Measurements from ENCODE around the gene CYP2A7. TPM values are rescaled to one million over a fixed set of nuclear protein-coding genes. Genes with fewer than 3 reads are reported as not detected.
"Not testable (repeated sequence)": the region's sequence is repeated elsewhere in the genome, so short reads cannot be mapped to it uniquely, and the experiment has no call there.

The CYP2A7 gene
- polyA plus RNA-seq, 2 donors = 0.20 TPM; not detected in 1

GRCh38 chr19:40920300-40921004, 38.4 kb upstream of the CYP2A7 start:
- no peak overlapping the region for H3K4me3 ChIP-seq (ENCODE audit: low read depth in 1 of 2, low read length in 2 of 2)
- H3K27ac ChIP-seq (ENCODE audit: low read depth in 2 of 2, low read length in 1 of 2) = no peak overlapping the region
- H3K4me1 ChIP-seq (ENCODE audit: control insufficient read depth in 2 of 2, insufficient read depth in 2 of 2, low read length in 1 of 2) = no peaks in the 10 kb centered on the region
- no peaks in the 10 kb centered on the region for H3K9me3 ChIP-seq (ENCODE audit: control insufficient read depth in 2 of 2, insufficient read depth in 1 of 2, low read depth in 1 of 2, low read length in 1 of 2)
- no peaks in the 10 kb centered on the region for H3K36me3 ChIP-seq (ENCODE audit: control insufficient read depth in 2 of 2, insufficient read depth in 2 of 2, low read length in 1 of 2)
- WGBS, 2 donors = 79 to 95% methylated on average over 4 of the region's 4 CpGs
- no peaks in the 10 kb centered on the region for H3K27me3 ChIP-seq (ENCODE audit: control insufficient read depth in 1 of 2, insufficient read depth in 2 of 2, low read length in 2 of 2)

DNA sequence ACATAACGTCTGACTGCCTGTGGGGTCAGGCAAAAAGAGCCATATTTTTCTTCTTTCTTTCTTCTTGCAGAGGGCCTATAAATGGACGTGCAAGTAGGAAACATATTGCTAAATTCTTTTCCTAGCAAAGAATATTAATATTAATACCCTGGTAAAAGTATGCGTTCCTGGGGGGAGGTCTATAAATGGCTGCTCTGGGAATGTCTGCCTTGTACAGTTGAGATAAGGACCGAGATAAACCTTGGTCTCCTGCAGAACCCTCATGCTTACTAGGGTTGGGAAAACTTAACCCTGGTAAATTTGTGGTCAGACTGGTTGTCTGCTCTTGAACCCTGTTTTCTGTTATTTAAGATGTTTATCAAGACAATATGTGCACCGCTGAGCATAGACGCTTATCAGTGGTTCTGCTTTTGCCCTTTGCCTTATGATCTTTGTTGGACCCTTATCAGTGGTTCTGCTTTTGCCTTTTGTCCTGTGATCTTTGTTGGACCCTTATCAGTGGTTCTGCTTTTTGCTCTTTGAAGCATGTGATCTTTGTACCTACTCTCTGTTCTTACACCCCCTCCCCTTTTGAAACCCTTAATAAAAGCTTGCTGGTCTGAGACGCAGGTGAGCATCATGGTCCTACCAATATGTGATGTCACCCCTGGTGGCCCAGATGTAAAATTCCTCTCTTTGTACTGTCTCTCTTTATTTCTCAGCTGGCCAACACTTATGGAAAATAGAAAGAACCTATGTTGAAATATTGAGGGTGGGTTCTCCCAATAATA, 37.7 kb upstream of the CYP2A7 start:
- H3K27ac ChIP-seq (ENCODE audit: low read depth in 2 of 2, low read length in 1 of 2) = not testable (repeated sequence)
- WGBS, 2 donors = 74 to 80% methylated on average over 7 of the region's 7 CpGs

GRCh38 chr19:40918303-40918702, 36.3 kb upstream of the CYP2A7 start:
- 15 to 47% methylated on average over 2 of the region's 2 CpGs for WGBS, 2 donors
- H3K9me3 ChIP-seq (ENCODE audit: control insufficient read depth in 2 of 2, insufficient read depth in 1 of 2, low read depth in 1 of 2, low read length in 1 of 2); H3K36me3 ChIP-seq (ENCODE audit: control insufficient read depth in 2 of 2, insufficient read depth in 2 of 2, low read length in 1 of 2); H3K4me3 ChIP-seq (ENCODE audit: low read depth in 1 of 2, low read length in 2 of 2); H3K4me1 ChIP-seq (ENCODE audit: control insufficient read depth in 2 of 2, insufficient read depth in 2 of 2, low read length in 1 of 2); H3K27me3 ChIP-seq (ENCODE audit: control insufficient read depth in 1 of 2, insufficient read depth in 2 of 2, low read length in 2 of 2); H3K27ac ChIP-seq (ENCODE audit: low read depth in 2 of 2, low read length in 1 of 2): not testable (repeated sequence)

More for the DNA sequence above, 37.7 kb upstream of the CYP2A7 start:
- H3K9me3 ChIP-seq (ENCODE audit: control insufficient read depth in 2 of 2, insufficient read depth in 1 of 2, low read depth in 1 of 2, low read length in 1 of 2); H3K27me3 ChIP-seq (ENCODE audit: control insufficient read depth in 1 of 2, insufficient read depth in 2 of 2, low read length in 2 of 2); H3K4me3 ChIP-seq (ENCODE audit: low read depth in 1 of 2, low read length in 2 of 2); H3K4me1 ChIP-seq (ENCODE audit: control insufficient read depth in 2 of 2, insufficient read depth in 2 of 2, low read length in 1 of 2); H3K36me3 ChIP-seq (ENCODE audit: control insufficient read depth in 2 of 2, insufficient read depth in 2 of 2, low read length in 1 of 2): not testable (repeated sequence)

- Histone ChIP-seq H3K4me3 (ENCODE audit: low read depth in 1 of 2, low read length in 2 of 2) (no peak overlapping the region), H3K36me3 (ENCODE audit: control insufficient read depth in 2 of 2, insufficient read depth in 2 of 2, low read length in 1 of 2) (no peaks in the 10 kb centered on the region), H3K9me3 (ENCODE audit: control insufficient read depth in 2 of 2, insufficient read depth in 1 of 2, low read depth in 1 of 2, low read length in 1 of 2) (peaks cover 0 to 3% of the 10 kb centered on the region in 2 donors), H3K27ac (ENCODE audit: low read depth in 2 of 2, low read length in 1 of 2) (no peak overlapping the region), H3K4me1 (ENCODE audit: control insufficient read depth in 2 of 2, insufficient read depth in 2 of 2, low read length in 1 of 2) (no peaks in the 10 kb centered on the region), H3K27me3 (ENCODE audit: control insufficient read depth in 1 of 2, insufficient read depth in 2 of 2, low read length in 2 of 2) (no peaks in the 10 kb centered on the region)
- WGBS, 2 donors = 53 to 54% methylated on average over 6 of the region's 6 CpGs
Measured at GRCh38 chr19:40908976-40909375, 26.9 kb upstream of the CYP2A7 start.

DNA sequence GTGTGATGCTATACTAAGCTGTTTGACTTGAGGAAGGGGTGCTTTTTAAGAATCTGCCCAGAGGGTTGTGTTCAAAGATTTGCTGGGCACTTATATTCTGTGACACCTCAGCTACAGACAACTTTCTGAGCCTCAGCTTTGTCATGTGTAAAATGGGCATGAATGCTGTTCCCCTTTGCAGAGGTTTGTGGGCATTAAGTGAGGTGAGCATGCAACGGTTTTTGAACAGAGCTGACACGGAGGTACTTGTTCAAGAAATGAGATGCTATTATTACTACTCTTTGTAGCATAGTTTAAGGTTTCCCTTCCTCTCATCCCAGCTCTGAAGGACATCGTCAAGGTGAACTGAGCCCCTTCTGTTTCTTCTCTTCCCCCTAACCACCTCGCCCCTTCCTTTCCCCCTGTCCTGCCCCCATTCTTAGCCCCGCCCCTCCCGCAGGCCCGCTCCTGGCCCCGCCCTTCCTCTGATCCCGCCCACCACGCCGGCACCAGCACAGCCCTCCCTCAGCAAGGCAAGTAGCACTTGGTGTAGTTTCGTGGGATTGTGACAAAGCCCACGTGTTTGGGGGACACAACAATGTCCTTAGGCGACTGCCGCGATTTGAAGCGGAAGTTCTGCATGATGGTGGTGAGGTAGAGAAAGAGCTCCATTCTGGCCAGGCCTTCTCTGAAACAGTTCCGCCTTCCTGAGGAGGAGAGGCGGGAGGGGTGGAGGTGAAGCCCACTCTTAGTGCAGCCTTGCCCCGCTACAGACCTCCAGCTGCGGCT, 26.1 kb upstream of the CYP2A7 start:
- Histone ChIP-seq H3K4me1 (ENCODE audit: control insufficient read depth in 2 of 2, insufficient read depth in 2 of 2, low read length in 1 of 2) (no peaks in the 10 kb centered on the region), H3K4me3 (ENCODE audit: low read depth in 1 of 2, low read length in 2 of 2) (no peak overlapping the region), H3K36me3 (ENCODE audit: control insufficient read depth in 2 of 2, insufficient read depth in 2 of 2, low read length in 1 of 2) (no peaks in the 10 kb centered on the region), H3K27me3 (ENCODE audit: control insufficient read depth in 1 of 2, insufficient read depth in 2 of 2, low read length in 2 of 2) (no peaks in the 10 kb centered on the region), H3K9me3 (ENCODE audit: control insufficient read depth in 2 of 2, insufficient read depth in 1 of 2, low read depth in 1 of 2, low read length in 1 of 2) (peaks cover 0 to 3% of the 10 kb centered on the region in 2 donors), H3K27ac (ENCODE audit: low read depth in 2 of 2, low read length in 1 of 2) (no peak overlapping the region)
- WGBS, 2 donors = 31 to 34% methylated on average over 21 of the region's 21 CpGs

DNA sequence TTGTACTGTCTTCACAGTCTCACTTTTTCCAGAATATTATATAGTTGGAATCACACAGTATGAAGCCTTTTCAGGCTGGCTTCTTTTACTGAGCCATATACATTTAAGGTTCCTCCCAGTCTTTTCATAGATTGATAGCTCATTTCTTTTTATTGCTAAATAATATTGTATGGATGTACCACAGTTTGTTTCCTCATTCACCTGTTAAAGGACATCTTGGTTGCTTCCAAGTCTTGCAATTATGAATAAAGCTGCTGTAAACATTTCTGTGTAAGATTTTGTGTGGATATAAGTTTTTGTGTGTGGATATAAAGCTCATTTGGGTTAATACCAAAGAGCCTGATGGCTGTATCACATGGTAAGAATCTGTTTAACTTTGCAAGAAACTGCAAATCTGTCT, 24.5 kb upstream of the CYP2A7 start:
- Histone ChIP-seq H3K4me1 (ENCODE audit: control insufficient read depth in 2 of 2, insufficient read depth in 2 of 2, low read length in 1 of 2) (no peaks in the 10 kb centered on the region), H3K4me3 (ENCODE audit: low read depth in 1 of 2, low read length in 2 of 2) (no peak overlapping the region), H3K27me3 (ENCODE audit: control insufficient read depth in 1 of 2, insufficient read depth in 2 of 2, low read length in 2 of 2) (no peaks in the 10 kb centered on the region), H3K36me3 (ENCODE audit: control insufficient read depth in 2 of 2, insufficient read depth in 2 of 2, low read length in 1 of 2) (no peaks in the 10 kb centered on the region), H3K9me3 (ENCODE audit: control insufficient read depth in 2 of 2, insufficient read depth in 1 of 2, low read depth in 1 of 2, low read length in 1 of 2) (no peaks in the 10 kb centered on the region), H3K27ac (ENCODE audit: low read depth in 2 of 2, low read length in 1 of 2) (no peak overlapping the region)

DNA sequence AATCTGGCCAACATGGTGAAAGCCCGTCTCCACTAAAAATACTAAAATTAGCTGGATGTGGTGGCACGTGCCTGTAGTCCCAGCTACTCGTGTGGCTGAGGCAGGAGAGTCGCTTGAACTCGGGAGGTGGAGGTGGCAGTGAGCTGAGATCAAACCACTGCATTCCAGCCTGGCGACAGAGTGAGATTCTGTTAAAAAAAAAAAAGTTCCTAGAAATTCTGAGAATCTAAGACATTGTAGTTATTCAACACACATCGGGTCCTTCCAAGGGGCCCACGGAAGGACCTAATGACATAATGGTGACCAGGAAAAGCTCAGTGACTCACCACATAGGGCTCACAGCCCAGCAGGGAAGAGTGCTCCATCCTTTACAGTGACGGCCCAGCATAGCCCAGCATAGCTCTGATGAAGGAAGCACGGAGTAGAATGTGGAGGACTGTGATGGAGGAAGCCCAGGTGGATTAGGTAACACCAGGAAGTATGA, 22.7 kb upstream of the CYP2A7 start:
- 71 to 76% methylated on average over 10 of the region's 10 CpGs for WGBS, 2 donors
- H3K36me3 ChIP-seq (ENCODE audit: control insufficient read depth in 2 of 2, insufficient read depth in 2 of 2, low read length in 1 of 2); H3K27ac ChIP-seq (ENCODE audit: low read depth in 2 of 2, low read length in 1 of 2); H3K9me3 ChIP-seq (ENCODE audit: control insufficient read depth in 2 of 2, insufficient read depth in 1 of 2, low read depth in 1 of 2, low read length in 1 of 2); H3K4me1 ChIP-seq (ENCODE audit: control insufficient read depth in 2 of 2, insufficient read depth in 2 of 2, low read length in 1 of 2); H3K27me3 ChIP-seq (ENCODE audit: control insufficient read depth in 1 of 2, insufficient read depth in 2 of 2, low read length in 2 of 2); H3K4me3 ChIP-seq (ENCODE audit: low read depth in 1 of 2, low read length in 2 of 2): not testable (repeated sequence)

DNA sequence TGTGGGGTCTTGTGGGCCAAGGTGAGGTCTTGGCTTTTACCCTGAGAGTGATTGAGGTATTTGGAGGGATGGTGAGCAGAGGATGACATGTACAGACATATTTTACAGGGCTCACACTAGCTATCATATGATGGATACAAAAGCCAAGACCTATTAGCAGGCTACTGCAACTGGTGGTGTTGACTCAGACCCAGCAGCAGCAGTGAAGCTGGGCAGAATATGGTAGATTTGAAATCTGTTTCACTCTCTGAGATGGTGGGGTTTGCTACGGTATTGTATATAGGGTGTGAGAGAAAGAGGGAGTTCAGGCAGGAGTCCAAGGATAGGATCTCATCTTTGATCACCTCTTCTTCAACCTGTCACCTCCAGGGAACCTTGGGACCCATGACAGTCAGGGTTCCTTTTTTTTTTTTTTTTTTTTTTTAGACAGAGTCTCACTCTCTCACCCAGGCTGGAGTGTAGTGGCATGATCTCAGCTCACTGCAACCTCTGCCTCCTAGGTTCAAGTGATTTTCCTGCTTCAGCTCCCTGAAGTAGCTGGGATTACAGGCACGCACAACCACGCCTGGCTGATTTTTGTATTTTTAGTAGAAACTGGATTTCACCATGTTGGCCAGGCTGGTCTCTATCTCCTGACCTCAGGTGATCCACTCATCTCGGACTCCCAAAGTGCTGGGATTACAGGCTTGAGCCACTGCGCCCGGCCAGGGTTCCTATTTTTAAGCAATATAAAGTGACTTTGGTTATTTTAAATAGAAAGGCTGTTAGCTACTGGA, 20.1 kb upstream of the CYP2A7 start:
- not testable (repeated sequence) for H3K9me3 ChIP-seq (ENCODE audit: control insufficient read depth in 2 of 2, insufficient read depth in 1 of 2, low read depth in 1 of 2, low read length in 1 of 2); H3K27me3 ChIP-seq (ENCODE audit: control insufficient read depth in 1 of 2, insufficient read depth in 2 of 2, low read length in 2 of 2); H3K4me1 ChIP-seq (ENCODE audit: control insufficient read depth in 2 of 2, insufficient read depth in 2 of 2, low read length in 1 of 2); H3K27ac ChIP-seq (ENCODE audit: low read depth in 2 of 2, low read length in 1 of 2); H3K36me3 ChIP-seq (ENCODE audit: control insufficient read depth in 2 of 2, insufficient read depth in 2 of 2, low read length in 1 of 2); H3K4me3 ChIP-seq (ENCODE audit: low read depth in 1 of 2, low read length in 2 of 2)
- 76 to 81% methylated on average over 6 of the region's 6 CpGs for WGBS, 2 donors

GRCh38 chr19:40900521-40900920, 18.5 kb upstream of the CYP2A7 start:
- H3K9me3 ChIP-seq (ENCODE audit: control insufficient read depth in 2 of 2, insufficient read depth in 1 of 2, low read depth in 1 of 2, low read length in 1 of 2); H3K4me3 ChIP-seq (ENCODE audit: low read depth in 1 of 2, low read length in 2 of 2); H3K27ac ChIP-seq (ENCODE audit: low read depth in 2 of 2, low read length in 1 of 2); H3K36me3 ChIP-seq (ENCODE audit: control insufficient read depth in 2 of 2, insufficient read depth in 2 of 2, low read length in 1 of 2); H3K4me1 ChIP-seq (ENCODE audit: control insufficient read depth in 2 of 2, insufficient read depth in 2 of 2, low read length in 1 of 2); H3K27me3 ChIP-seq (ENCODE audit: control insufficient read depth in 1 of 2, insufficient read depth in 2 of 2, low read length in 2 of 2): not testable (repeated sequence)
- 88 to 92% methylated on average over 5 of the region's 5 CpGs for WGBS, 2 donors
